Neural cell (in vitro differentiated cells): ENCODE measurements around the gene GPAM. TPM values are rescaled to one million over a fixed set of nuclear protein-coding genes. Genes with fewer than 3 reads are reported as not detected.

Experiments
- H2AFZ ChIP-seq: fragments of 200-600, 300-800 bp; sonication (generic), shearing (Covaris generic); 2 replicates; pipeline ENCODE4 v1.6.0; 2014; ENCODE audit warnings: low read depth, mild to moderate bottlenecking, antibody characterized with exemption, low read length, moderate library complexity
- H3F3A ChIP-seq: fragments of 200-600 bp; shearing (Covaris generic); 2 replicates; pipeline ENCODE4 v1.6.1; 2016; ENCODE audit warnings: mild to moderate bottlenecking, moderate library complexity, mixed read lengths, antibody characterized with exemption, low read length; ENCODE audit not compliant: insufficient read depth, poor library complexity, severe bottlenecking
- H3K27ac ChIP-seq: fragments of 200-600, 300-800 bp; sonication (generic), shearing (Covaris generic); 2 replicates; pipeline ENCODE4 v1.5.1; 2014; ENCODE audit warnings: mild to moderate bottlenecking, low read length, moderate library complexity
- H3K27me3 ChIP-seq: fragments of 300-800, 200-600 bp; sonication (generic), shearing (Covaris generic); 2 replicates; pipeline ENCODE4 v1.6.0; 2014; ENCODE audit warnings: mild to moderate bottlenecking, low read depth, low read length, moderate library complexity; ENCODE audit not compliant: insufficient read depth
- H3K36me3 ChIP-seq: fragments of 300-800, 200-600 bp; sonication (generic), shearing (Covaris generic); 2 replicates; pipeline ENCODE4 v1.5.1; 2014; ENCODE audit warnings: mild to moderate bottlenecking, antibody characterized with exemption, low read length, moderate library complexity; ENCODE audit not compliant: insufficient read depth
- H3K4me2 ChIP-seq: fragments of 300-800, 200-600 bp; sonication (generic), shearing (Covaris generic); 2 replicates; pipeline ENCODE4 v1.6.0; 2014; ENCODE audit warnings: mild to moderate bottlenecking, low read length
- H3K4me3 ChIP-seq: fragments of 300-800, 200-600 bp; sonication (generic), shearing (Covaris generic); 2 replicates; pipeline ENCODE4 v1.5.1; 2014; ENCODE audit warnings: mild to moderate bottlenecking, low read length, moderate library complexity
- H3K79me2 ChIP-seq: fragments of 200-600 bp; shearing (Covaris generic); replicated peaks from 2 replicates; pipeline ENCODE4 v1.6.0; 2014; ENCODE audit warnings: mild to moderate bottlenecking, low read length, moderate library complexity; ENCODE audit not compliant: insufficient read depth
- H3K9ac ChIP-seq: fragments of 300-800, 200-600 bp; sonication (generic), shearing (Covaris generic); 2 replicates; pipeline ENCODE4 v1.6.1; 2016; ENCODE audit warnings: mild to moderate bottlenecking, low read length, mixed read lengths
- H3K9me2 ChIP-seq: fragments of 200-600 bp; shearing (Covaris generic); 2 replicates; pipeline ENCODE4 v1.6.1; 2016; ENCODE audit warnings: mild to moderate bottlenecking, low read length, mixed read lengths; ENCODE audit not compliant: insufficient read depth
- H3K9me3 ChIP-seq: fragments of 200-600, 300-800 bp; sonication (generic), shearing (Covaris generic); 2 replicates; pipeline ENCODE4 v1.6.1; 2016; ENCODE audit warnings: mild to moderate bottlenecking, mixed run types, low read length, moderate library complexity, mixed read lengths
- H4K20me1 ChIP-seq: fragments of 200-600 bp; shearing (Covaris generic); 2 replicates; pipeline ENCODE4 v1.6.1; 2016; ENCODE audit warnings: mild to moderate bottlenecking, mixed run types; ENCODE audit not compliant: insufficient read depth
- EP300 ChIP-seq: fragments of 450-650 bp; conservative IDR thresholded peaks from 2 replicates; pipeline ENCODE4 v1.6.1; 2014; ENCODE audit warnings: antibody characterized with exemption, mild to moderate bottlenecking, moderate library complexity; ENCODE audit not compliant: poor library complexity, severe bottlenecking
- EZH2 ChIP-seq: fragments of 200-600, 300-800 bp; shearing (Covaris generic), sonication (generic); IDR thresholded peaks from 2 replicates; pipeline ENCODE4 v1.6.1; 2014; ENCODE audit warnings: antibody characterized with exemption, low read length, borderline replicate concordance, mild to moderate bottlenecking; ENCODE audit not compliant: insufficient read depth, poor library complexity, severe bottlenecking
- MXI1 ChIP-seq: fragments of 450-650 bp; conservative IDR thresholded peaks from 2 replicates; pipeline ENCODE4 v1.6.1; 2014; ENCODE audit warnings: antibody characterized with exemption, mild to moderate bottlenecking; ENCODE audit not compliant: poor library complexity, severe bottlenecking
- POLR2AphosphoS5 ChIP-seq: IDR thresholded peaks from 2 replicates; pipeline ENCODE4 v1.6.1; 2012
- RAD21 ChIP-seq: fragments of 450-650 bp; conservative IDR thresholded peaks from 2 replicates; pipeline ENCODE4 v1.6.1; 2014; ENCODE audit warnings: antibody characterized with exemption, mild to moderate bottlenecking, moderate library complexity
- SMC3 ChIP-seq: fragments of 450-650 bp; conservative IDR thresholded peaks from 2 replicates; pipeline ENCODE4 v1.6.1; 2014; ENCODE audit warnings: antibody characterized with exemption, mild to moderate bottlenecking, moderate library complexity; ENCODE audit not compliant: poor library complexity
- TAF1 ChIP-seq: IDR thresholded peaks from 2 replicates; pipeline ENCODE4 v1.6.1; 2012; ENCODE audit warnings: low read depth
- polyA plus RNA-seq: library from polyadenylated mRNA; depleted of rRNA; stranded (reverse); fragments of >200 nt; gene quantifications from 2 replicates; pipeline ENCODE4 v1.2.3, GENCODE V29; 2014
- TF ChIP-seq, protein P1 (sequence below): IDR thresholded peaks from 2 replicates; pipeline ENCODE4 v1.6.1; 2012; ENCODE audit warnings: borderline replicate concordance
- TF ChIP-seq, protein P2 (sequence below): fragments of 450-650 bp; IDR thresholded peaks from 2 replicates; pipeline ENCODE4 v1.5.1; 2014; ENCODE audit warnings: antibody characterized with exemption, mild to moderate bottlenecking, moderate library complexity; ENCODE audit not compliant: poor library complexity, severe bottlenecking

GPAM gene
- polyA plus RNA-seq, 1 donor from 2014 or later, result 17.3 TPM

DNA sequence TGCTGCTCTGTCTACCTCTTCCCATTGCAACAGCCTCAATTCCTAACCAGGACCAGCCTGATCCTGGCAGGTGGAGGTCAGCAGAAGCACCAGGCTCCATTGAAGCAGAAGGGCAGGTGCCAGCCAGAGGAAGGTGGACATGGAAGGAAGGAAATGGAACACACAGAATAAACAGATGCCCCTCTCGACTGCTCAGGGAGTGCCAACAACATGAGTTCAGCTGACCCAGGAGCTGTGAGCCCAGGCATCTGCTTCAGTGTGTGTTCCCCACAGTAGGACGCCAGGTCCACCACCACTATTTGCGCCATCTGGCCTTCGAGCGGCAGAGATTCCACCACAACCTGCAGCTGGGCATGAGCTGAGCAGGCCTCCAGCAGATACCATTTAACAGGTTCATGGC is 56.7 kb downstream of the GPAM start:
- Histone ChIP-seq H3K9me3 (no peaks in the 10 kb centered on the region), H2AFZ (no peak overlapping the region), H3F3A (no peaks in the 10 kb centered on the region), H3K27ac (no peak overlapping the region), H3K79me2 (no peaks in the 10 kb centered on the region), H3K9me2 (no peaks in the 10 kb centered on the region), H3K4me3 (no peak overlapping the region), H4K20me1 (no peaks in the 10 kb centered on the region), H3K9ac (no peak overlapping the region), H3K27me3 (no peaks in the 10 kb centered on the region), H3K36me3 (no peaks in the 10 kb centered on the region), H3K4me2 (no peak overlapping the region)
- TF ChIP-seq EZH2 (no peak), SMC3 (no peak), TAF1 (no peak), EP300 (no peak), RAD21 (no peak), MXI1 (no peak), POLR2AphosphoS5 (no peak)
- TF ChIP-seq, protein P1, sequence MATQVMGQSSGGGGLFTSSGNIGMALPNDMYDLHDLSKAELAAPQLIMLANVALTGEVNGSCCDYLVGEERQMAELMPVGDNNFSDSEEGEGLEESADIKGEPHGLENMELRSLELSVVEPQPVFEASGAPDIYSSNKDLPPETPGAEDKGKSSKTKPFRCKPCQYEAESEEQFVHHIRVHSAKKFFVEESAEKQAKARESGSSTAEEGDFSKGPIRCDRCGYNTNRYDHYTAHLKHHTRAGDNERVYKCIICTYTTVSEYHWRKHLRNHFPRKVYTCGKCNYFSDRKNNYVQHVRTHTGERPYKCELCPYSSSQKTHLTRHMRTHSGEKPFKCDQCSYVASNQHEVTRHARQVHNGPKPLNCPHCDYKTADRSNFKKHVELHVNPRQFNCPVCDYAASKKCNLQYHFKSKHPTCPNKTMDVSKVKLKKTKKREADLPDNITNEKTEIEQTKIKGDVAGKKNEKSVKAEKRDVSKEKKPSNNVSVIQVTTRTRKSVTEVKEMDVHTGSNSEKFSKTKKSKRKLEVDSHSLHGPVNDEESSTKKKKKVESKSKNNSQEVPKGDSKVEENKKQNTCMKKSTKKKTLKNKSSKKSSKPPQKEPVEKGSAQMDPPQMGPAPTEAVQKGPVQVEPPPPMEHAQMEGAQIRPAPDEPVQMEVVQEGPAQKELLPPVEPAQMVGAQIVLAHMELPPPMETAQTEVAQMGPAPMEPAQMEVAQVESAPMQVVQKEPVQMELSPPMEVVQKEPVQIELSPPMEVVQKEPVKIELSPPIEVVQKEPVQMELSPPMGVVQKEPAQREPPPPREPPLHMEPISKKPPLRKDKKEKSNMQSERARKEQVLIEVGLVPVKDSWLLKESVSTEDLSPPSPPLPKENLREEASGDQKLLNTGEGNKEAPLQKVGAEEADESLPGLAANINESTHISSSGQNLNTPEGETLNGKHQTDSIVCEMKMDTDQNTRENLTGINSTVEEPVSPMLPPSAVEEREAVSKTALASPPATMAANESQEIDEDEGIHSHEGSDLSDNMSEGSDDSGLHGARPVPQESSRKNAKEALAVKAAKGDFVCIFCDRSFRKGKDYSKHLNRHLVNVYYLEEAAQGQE, result no peak

DNA sequence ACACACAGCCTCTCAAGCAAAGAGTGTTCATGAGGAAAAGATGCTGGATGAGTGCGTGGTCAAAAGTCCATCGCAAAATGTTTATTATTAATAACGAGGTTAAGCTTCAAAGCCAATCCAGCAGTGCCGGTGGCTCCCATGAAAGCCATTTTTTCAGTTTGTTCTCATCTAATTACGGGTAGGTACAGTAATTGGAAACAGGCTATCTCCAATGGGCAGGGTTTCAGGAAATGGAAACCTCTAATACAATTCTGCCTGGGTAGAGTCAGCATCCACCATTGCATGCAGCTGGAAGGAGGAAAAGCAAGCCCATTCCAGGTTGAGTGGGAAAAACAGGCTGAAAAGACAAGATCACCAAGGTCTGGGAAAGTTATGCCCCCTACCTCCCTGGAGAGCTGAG is 57.4 kb downstream of the GPAM start:
- TF ChIP-seq RAD21 (no peak), MXI1 (no peak), SMC3 (no peak), TAF1 (no peak), POLR2AphosphoS5 (no peak), EZH2 (no peak), EP300 (no peak)
- TF ChIP-seq, protein P1, result no peak
- TF ChIP-seq, protein P2, sequence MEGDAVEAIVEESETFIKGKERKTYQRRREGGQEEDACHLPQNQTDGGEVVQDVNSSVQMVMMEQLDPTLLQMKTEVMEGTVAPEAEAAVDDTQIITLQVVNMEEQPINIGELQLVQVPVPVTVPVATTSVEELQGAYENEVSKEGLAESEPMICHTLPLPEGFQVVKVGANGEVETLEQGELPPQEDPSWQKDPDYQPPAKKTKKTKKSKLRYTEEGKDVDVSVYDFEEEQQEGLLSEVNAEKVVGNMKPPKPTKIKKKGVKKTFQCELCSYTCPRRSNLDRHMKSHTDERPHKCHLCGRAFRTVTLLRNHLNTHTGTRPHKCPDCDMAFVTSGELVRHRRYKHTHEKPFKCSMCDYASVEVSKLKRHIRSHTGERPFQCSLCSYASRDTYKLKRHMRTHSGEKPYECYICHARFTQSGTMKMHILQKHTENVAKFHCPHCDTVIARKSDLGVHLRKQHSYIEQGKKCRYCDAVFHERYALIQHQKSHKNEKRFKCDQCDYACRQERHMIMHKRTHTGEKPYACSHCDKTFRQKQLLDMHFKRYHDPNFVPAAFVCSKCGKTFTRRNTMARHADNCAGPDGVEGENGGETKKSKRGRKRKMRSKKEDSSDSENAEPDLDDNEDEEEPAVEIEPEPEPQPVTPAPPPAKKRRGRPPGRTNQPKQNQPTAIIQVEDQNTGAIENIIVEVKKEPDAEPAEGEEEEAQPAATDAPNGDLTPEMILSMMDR, result no peak
- no peaks in the 10 kb centered on the region for H3F3A ChIP-seq
- no peaks in the 10 kb centered on the region for H3K79me2 ChIP-seq
- H3K9me2 ChIP-seq, result no peaks in the 10 kb centered on the region
- no peaks in the 10 kb centered on the region for H3K9me3 ChIP-seq
- H3K27ac ChIP-seq, result no peak overlapping the region
- H3K36me3 ChIP-seq, result no peaks in the 10 kb centered on the region
- H4K20me1 ChIP-seq, result no peaks in the 10 kb centered on the region
- H2AFZ ChIP-seq, result no peak overlapping the region
- H3K4me2 ChIP-seq, result no peak overlapping the region
- no peaks in the 10 kb centered on the region for H3K27me3 ChIP-seq
- H3K9ac ChIP-seq, result no peak overlapping the region
- H3K4me3 ChIP-seq, result no peak overlapping the region
